Tongue (tissue), 2 donors: ENCODE data around the gene LMNA. TPM values are rescaled to one million over a fixed set of nuclear protein-coding genes. Genes with fewer than 3 reads are reported as not detected.
"Not testable (repeated sequence)": the region's sequence is repeated elsewhere in the genome, so short reads cannot be mapped to it uniquely, and the experiment has no call there.

ENCODE experiments used
- DNase-seq: peaks from one replicate; pipeline ENCODE4 v3.0.0-alpha.2; 2015
- total RNA-seq: library from RNA; depleted of rRNA; stranded (reverse); fragments of >200 nt; gene quantifications from one replicate; pipeline ENCODE4 v1.2.3, GENCODE V29; 2014

The LMNA gene
- total RNA-seq, 1 donor from 2014 or later = 721 TPM

- no peak for DNase-seq
These were observed 7.6 kb downstream of the LMNA start for GRCh38 chr1:156122086-156122485.

GRCh38 chr1:156122519-156123355 lies 8.2 kb downstream of the LMNA start:
- DNase-seq = peak; percentile 86

- peak; percentile 99 for DNase-seq
These were observed 9.1 kb downstream of the LMNA start for GRCh38 chr1:156123356-156124196.

GRCh38 chr1:156124557-156125483 lies 10.3 kb downstream of the LMNA start:
- peak; percentile 54 for DNase-seq

GRCh38 chr1:156125544-156125943 lies 11.0 kb downstream of the LMNA start:
- not testable (repeated sequence) for DNase-seq

- peak; percentile 93 for DNase-seq
These were observed 11.6 kb downstream of the LMNA start for GRCh38 chr1:156126043-156126629.

GRCh38 chr1:156126630-156127534 lies 12.4 kb downstream of the LMNA start:
- DNase-seq = peak; percentile 66

GRCh38 chr1:156128308-156128653 lies 13.8 kb downstream of the LMNA start:
- DNase-seq = no peak

- DNase-seq = peak; percentile 97
These were observed 14.4 kb downstream of the LMNA start for GRCh38 chr1:156128654-156129597.

- peak; percentile 96 for DNase-seq
These were observed 15.4 kb downstream of the LMNA start for GRCh38 chr1:156129687-156130577.

- no peak for DNase-seq
These were observed 16.0 kb downstream of the LMNA start for GRCh38 chr1:156130578-156130942.

- peak; percentile 5 for DNase-seq
These were observed 20.4 kb downstream of the LMNA start for GRCh38 chr1:156134716-156135435.

GRCh38 chr1:156135930-156136871 lies 21.7 kb downstream of the LMNA start:
- peak; percentile 24 for DNase-seq

GRCh38 chr1:156136970-156137483 lies 22.5 kb downstream of the LMNA start:
- DNase-seq = peak; percentile 15

- DNase-seq = no peak
These were observed 24.0 kb downstream of the LMNA start for GRCh38 chr1:156138458-156138867.
